GM21360 (cell line): Measurements from ENCODE around the gene YARS1.

Experiments used
- ATAC-seq: cut with Tn5 transposase; IDR thresholded peaks from one replicate; pipeline ENCODE4 v1.9.1; 2021; ENCODE audit warnings: mild to moderate bottlenecking, moderate library complexity; ENCODE audit not compliant: unreplicated experiment

The YARS1 gene

DNA sequence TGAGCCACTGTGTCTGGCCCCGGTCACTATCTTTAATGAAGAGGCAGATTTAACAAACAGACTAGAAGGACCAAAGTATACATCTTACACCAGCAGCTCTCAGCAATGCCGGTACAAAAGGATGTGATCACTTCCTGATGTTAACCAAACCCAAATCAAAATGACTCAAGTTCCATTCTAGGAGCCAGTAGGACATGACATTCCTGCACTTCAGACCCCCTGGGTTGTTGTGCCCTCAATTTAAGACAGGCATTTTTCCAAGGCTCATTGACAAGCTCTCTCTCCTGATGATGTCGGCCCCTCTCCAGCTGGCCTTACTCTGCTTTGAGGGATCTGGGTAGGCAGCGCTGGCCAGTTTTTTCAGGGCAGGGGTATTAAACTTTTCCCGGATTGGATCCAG is 35.1 kb downstream of the YARS1 start:
- no peak for ATAC-seq

DNA sequence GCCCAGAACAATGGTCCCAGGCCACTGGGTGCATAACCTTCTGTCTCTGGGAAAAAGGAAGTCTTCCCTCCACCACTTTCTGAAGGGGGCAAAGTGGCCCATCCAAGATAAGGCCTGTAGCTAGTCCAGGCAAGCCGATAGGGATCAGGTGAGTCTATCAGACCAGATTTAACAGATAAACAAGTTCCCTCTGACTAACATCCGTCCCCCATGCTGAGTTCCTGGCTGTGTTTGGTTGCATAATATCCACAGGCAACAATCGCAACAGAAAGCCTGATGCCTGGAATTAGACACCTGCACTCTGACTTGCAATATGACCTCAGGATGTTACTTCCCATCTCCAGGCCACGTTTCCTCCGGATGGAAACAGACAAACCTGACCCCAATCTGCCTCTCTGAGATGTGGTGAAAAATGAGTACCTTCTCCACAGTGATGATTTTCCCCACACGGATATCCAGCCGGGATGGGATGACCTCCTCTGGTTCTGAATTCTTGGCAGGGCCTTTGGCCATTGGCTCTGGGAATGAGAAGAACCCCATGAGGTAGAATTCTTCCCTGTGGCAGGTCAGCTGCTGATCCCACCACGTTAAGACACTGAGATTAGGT is 36.4 kb downstream of the YARS1 start:
- ATAC-seq: no peak

GRCh38 chr1:32780005-32780404 is 37.2 kb downstream of the YARS1 start:
- no peak for ATAC-seq

DNA sequence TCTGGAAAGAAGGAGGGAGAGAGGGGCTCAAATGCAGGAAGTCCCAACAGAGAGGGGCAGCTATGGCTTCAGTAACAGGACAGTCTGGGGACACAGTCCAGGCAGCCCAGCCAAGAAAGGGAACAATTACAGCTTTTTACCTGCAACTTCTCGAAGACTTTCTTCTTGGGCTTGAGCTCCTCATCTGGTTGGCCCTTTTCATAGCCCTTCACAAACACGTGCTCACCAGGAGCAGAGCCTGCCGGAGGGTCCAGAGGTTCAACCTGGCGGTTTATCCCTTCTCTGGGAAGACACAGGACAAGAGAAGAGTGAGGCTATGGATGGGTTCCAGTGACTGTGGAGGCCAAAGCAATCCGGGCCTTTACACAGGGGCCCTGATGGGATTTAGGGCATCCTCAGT is 37.9 kb downstream of the YARS1 start:
- no peak for ATAC-seq

GRCh38 chr1:32775640-32776337 is 41.4 kb downstream of the YARS1 start:
- ATAC-seq: no peak

- no peak for ATAC-seq
Observed at GRCh38 chr1:32774950-32775634, 42.1 kb downstream of the YARS1 start.

DNA sequence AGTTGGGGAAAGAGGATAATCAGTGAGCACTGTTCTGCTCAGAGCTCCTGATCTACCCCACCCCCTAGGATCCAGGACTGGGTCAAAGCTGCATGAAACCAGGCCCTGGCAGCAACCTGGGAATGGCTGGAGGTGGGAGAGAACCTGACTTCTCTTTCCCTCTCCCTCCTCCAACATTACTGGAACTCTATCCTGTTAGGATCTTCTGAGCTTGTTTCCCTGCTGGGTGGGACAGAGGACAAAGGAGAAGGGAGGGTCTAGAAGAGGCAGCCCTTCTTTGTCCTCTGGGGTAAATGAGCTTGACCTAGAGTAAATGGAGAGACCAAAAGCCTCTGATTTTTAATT is 42.7 kb downstream of the YARS1 start:
- no peak for ATAC-seq

DNA sequence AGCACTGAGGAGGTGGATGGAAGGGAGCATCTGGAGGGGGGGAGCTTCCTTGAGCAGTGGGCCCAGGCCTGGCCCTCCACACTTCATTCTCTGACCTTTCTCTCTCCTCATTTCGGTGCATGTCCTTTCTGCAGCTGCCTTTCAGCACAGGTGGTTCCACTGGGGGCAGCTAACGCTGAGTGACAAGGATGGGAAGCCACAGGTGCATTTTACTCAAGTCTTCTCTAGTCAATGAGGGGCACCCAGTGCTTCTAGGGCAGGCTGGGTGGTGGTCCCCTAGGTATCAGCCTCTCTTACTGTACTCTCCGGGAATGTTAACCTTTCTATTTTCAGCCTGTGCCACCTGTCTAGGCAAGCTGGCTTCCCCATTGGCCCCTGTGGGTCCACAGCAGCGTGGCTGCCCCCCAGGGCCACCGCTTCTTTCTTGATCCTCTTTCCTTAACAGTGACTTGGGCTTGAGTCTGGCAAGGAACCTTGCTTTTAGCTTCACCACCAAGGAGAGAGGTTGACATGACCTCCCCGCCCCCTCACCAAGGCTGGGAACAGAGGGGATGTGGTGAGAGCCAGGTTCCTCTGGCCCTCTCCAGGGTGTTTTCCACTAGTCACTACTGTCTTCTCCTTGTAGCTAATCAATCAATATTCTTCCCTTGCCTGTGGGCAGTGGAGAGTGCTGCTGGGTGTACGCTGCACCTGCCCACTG is 43.2 kb downstream of the YARS1 start:
- no peak for ATAC-seq

DNA sequence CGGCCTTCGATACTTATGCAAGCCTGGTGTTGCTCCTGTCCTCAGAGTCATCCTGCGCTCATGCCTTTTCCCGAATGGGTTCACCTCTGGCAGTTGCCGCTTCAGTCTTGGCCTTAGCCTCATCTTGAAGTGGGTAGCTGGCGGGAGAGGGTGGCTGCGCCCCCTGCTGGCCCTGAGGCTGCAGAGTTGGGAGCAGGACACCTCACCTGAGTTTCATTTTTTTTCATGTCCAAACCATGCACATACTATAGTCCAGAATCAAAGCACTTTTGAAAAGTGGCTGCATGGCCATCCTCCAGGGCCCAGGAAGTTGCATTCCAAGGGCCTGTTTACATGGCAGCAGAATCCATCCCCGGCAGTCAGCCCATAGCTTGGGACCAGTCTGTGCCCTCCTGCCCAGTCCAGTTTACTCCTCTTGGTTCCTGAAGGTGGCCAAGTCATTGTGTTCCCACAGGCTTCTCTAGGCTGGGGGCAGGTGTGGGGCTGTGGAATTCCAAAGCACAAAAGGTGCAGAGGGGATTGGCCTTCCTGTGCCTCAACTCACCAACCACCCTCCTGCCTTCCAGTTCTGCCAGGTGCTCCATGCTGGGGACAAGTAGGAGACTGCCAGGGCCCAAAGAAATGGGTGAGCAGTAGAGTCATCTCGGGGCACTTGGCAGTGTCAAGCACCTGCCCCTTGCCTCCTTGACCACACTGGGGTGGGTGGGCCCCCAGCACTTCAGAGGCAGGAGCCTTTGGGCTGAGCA is 44.0 kb downstream of the YARS1 start:
- no peak for ATAC-seq

DNA sequence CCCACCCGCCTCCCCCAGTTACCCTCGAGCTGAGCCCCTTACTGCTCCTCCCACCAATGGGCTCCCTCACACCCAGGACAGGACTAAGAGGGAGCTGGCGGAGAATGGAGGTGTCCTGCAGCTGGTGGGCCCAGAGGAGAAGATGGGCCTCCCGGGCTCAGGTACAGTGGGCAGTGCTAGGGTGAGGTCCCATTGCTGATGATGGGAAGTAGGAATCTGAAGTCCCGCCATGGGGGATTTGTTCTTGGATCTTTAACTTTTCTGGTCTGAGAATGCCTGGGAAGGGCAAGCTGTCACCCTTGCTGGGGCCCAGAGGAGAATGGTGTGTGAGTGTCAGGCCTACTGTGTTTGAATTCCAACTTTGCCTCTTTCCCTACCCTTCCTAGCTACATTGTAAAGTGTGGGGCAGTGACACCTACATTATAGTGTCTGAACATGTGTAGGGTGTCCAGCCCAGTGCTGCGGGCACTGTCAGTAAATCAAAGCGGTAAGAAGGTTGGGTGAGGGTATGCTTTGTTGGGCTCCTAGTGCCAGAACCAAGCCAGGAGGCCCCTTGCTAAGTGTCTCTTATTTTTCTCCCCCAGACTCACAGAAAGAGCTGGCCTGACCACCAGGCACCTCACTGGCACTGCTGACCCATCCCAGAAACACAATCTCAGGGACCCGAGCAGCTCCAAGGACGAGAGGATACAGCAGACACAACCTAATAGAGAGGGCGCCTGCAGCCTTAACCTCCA is 44.7 kb downstream of the YARS1 start:
- no peak for ATAC-seq

- ATAC-seq: no peak
Observed at GRCh38 chr1:32771561-32772280, 45.4 kb downstream of the YARS1 start.

DNA sequence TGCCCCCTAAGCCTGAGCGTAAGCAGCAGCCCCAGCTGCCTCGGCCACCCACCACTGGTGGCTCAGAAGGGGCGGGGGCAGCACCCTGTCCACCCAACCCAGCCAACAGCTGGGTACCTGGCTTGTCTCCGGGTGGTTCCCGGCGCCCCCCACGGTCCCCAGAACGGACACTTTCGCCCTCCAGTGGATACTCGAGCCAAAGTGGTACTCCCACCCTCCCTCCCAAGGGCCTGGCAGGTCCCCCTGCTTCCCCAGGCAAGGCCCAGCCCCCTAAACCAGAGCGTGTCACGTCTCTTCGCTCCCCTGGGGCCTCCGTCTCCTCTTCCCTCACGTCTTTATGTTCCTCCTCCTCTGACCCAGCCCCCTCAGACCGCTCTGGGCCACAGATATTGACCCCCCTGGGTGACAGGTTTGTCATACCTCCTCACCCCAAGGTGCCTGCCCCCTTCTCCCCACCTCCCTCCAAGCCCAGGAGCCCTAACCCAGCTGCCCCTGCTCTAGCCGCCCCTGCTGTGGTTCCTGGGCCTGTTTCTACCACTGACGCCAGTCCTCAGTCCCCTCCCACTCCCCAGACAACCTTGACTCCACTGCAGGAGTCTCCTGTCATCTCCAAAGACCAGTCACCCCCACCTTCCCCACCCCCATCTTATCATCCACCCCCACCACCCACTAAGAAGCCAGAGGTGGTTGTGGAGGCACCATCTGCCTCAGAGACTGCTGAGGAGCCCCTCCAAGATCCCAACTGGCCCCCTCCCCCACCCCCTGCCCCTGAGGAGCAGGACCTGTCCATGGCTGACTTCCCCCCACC is 46.2 kb downstream of the YARS1 start:
- no peak for ATAC-seq

DNA sequence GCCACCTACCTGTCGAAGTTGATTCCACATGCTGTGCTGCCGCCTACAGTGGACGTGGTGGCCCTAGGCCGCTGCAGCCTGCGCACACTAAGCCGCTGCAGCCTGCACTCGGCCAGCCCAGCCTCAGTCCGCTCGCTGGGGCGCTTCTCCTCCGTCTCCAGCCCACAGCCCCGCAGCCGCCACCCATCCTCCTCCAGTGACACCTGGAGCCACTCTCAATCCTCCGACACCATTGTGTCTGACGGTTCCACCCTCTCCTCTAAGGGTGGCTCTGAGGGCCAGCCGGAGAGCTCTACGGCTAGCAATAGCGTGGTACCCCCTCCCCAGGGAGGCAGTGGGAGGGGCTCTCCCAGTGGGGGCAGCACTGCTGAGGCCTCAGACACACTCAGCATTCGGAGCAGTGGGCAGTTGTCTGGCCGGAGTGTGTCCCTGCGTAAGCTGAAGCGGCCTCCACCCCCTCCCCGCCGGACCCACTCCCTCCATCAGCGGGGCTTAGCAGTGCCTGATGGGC is 46.9 kb downstream of the YARS1 start:
- no peak for ATAC-seq

DNA sequence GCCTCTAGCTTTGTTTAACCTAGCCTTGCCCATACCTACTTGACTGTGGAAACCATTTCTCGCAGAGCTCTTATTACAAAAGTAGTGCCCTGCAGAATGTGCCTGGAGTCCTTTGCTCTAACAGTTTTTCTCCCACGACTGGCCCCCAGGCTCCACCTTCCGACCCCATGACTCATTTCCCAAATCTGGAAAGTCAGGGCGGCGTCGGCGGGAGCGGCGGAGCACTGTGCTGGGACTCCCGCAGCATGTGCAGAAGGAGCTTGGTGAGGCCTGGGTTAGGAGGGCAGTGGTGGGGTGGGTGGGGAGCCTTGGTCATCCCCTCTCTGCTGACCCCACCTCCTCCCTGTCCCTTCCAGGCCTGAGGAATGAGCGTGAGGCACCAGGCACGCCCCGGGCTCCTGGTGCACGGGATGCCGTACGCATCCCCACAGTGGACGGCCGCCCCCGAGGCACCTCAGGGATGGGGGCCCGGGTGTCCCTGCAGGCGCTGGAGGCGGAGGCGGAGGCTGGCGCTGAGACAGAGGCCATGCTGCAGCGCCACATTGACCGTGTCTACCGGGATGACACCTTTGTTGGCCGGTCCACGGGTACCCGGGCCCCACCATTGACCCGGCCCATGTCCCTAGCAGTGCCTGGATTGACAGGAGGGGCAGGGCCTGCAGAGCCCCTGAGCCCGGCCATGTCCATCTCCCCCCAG is 47.5 kb downstream of the YARS1 start:
- ATAC-seq: no peak

DNA sequence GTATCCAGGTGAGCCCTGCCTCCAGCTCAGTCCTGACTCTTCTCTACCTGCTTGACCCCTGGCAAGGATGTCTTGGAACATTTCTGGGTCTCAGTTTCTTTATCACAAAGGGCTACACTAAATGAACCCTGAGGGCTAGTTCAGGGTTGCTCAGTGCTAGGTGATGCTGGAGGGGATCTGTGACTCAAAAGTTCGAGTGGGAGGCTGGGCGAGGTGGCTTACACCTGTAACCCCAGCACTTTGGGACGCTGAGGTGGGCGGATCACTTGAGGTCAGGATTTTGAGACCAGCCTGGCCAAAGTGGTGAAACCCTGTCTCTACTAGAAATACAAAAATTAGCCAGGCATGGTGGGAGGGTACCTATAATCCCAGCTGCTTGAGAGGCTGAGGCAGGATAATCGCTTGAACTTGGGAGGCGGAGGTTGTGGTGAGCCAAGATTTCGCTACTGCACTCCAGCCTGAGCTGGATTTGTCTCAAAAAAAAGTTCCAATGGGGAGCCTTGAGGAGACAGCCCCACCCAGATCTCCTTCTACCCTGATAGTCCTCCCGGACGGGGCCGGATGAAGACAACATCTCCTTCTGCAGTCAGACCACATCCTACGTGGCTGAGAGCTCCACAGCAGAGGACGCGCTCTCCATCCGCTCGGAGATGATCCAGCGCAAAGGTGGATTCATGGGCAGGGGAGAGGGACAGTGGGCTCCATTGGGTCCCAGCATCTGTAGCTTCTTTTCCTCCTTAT is 48.9 kb downstream of the YARS1 start:
- no peak for ATAC-seq

DNA sequence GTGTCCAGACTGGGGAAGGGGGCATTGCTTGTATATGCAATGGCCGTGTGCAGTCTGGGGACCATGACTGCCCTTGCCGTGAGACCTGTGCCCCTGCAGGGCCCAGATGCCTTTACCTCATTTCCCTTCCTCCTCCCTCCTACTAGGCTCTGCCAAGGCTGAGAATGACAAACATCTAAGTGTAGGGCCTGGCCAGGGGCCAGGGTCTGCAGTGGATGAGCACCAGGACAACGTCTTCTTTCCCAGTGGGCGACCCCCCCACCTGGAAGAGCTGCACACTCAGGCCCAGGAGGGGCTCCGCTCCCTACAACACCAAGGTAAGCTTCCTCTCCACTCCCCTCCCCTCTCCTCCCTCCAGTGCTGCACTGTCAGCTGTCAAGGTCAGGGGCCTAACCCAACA is 49.5 kb downstream of the YARS1 start:
- ATAC-seq: no peak

GRCh38 chr1:32767156-32767555 is 50.0 kb downstream of the YARS1 start:
- ATAC-seq: no peak
